ENCODE data around the gene COL11A2. TPM values are rescaled to one million over a fixed set of nuclear protein-coding genes. Genes with fewer than 3 reads are reported as not detected.

COL11A2 gene
- total and polyA plus RNA-seq, 2 experiments from 2014 or later = 1.6 to 2.7 TPM

DNA sequence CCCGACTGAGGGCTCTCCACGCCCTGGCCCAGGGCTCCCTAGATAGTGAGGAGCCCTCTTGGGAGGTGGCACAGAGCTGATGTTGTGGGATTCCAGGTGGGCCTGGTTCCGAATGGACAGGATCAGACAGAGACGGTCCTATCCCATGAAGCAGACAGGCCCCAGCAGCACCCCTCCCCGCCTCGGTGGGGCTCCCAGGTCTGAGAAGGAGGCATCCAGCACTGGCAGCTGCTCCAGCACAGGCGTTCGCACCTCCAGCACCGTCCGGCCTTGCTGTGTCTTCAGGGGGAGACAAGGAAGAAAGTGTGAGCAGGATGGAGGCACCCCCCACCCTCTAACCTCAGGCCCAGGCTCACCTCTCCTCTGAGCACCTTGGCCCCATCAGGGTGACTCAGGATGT lies 28.7 kb downstream of the COL11A2 start:
- Mint-ChIP-seq H3K4me1 (peaks cover 18% of the 10 kb centered on the region), H3K27ac (no peak overlapping the region), H3K9me3 (no peaks in the 10 kb centered on the region), H3K36me3 (ENCODE audit: low read depth) (no peaks in the 10 kb centered on the region), H3K4me3 (no peak overlapping the region), H3K27me3 (ENCODE audit: insufficient read depth, low read depth, poor library complexity) (peaks cover 22% of the 10 kb centered on the region)
- Histone ChIP-seq H3K9me2 (ENCODE audit: insufficient read depth) (no peaks in the 10 kb centered on the region), H3K79me2 (replicated peaks; ENCODE audit: insufficient read depth) (no peaks in the 10 kb centered on the region), H3K4me2 (no peak overlapping the region), H3K27ac (ENCODE audit: low read depth) (no peak overlapping the region), H3K4me1 (ENCODE audit: insufficient read depth) (peaks cover 12% of the 10 kb centered on the region), H2AFZ (no peak overlapping the region), H4K20me1 (replicated peaks; ENCODE audit: insufficient read depth) (no peaks in the 10 kb centered on the region), H3K36me3 (ENCODE audit: insufficient read depth) (no peaks in the 10 kb centered on the region), H3F3A (replicated peaks; ENCODE audit: low read depth) (0 out of 2 replicates have a peak, but pooled peaks cover 3% of the 10 kb centered on the region), H3K4me3 (no peak overlapping the region), H3K27me3 (ENCODE audit: insufficient read depth) (peaks cover 15% of the 10 kb centered on the region)
- no peak for ATAC-seq
- DNase-seq (ENCODE audit: low spot score) = no peak
- TF ChIP-seq ZNF114 (CRISPR knock-in tag; IDR thresholded peaks at IDR 0.05) = no peak
- TF ChIP-seq, protein P1, sequence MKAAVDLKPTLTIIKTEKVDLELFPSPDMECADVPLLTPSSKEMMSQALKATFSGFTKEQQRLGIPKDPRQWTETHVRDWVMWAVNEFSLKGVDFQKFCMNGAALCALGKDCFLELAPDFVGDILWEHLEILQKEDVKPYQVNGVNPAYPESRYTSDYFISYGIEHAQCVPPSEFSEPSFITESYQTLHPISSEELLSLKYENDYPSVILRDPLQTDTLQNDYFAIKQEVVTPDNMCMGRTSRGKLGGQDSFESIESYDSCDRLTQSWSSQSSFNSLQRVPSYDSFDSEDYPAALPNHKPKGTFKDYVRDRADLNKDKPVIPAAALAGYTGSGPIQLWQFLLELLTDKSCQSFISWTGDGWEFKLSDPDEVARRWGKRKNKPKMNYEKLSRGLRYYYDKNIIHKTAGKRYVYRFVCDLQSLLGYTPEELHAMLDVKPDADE (IDR thresholded peaks at IDR 0.05) = no peak
- TF ChIP-seq JUNB (IDR thresholded peaks at IDR 0.05; ENCODE audit: unreplicated experiment) = no peak
- TF ChIP-seq EZH2phosphoT487 (IDR thresholded peaks at IDR 0.05; ENCODE audit: unreplicated experiment) = no peak
- no peak for TF ChIP-seq POLR2AphosphoS5 (IDR thresholded peaks at IDR 0.05; ENCODE audit: low read depth)
- TF ChIP-seq CREB1 (CRISPR knock-in tag; IDR thresholded peaks at IDR 0.05; ENCODE audit: low read depth) = no peak
- no peak for TF ChIP-seq ZNF331 (CRISPR knock-in tag; IDR thresholded peaks at IDR 0.05; ENCODE audit: low read depth)
- no peak for TF ChIP-seq CTCF (conservative IDR thresholded peaks at IDR 0.05; ENCODE audit: low read depth in 2 of 2)
- TF ChIP-seq NANOG (IDR thresholded peaks at IDR 0.05; ENCODE audit: borderline replicate concordance) = no peak
- TF ChIP-seq, protein P2, sequence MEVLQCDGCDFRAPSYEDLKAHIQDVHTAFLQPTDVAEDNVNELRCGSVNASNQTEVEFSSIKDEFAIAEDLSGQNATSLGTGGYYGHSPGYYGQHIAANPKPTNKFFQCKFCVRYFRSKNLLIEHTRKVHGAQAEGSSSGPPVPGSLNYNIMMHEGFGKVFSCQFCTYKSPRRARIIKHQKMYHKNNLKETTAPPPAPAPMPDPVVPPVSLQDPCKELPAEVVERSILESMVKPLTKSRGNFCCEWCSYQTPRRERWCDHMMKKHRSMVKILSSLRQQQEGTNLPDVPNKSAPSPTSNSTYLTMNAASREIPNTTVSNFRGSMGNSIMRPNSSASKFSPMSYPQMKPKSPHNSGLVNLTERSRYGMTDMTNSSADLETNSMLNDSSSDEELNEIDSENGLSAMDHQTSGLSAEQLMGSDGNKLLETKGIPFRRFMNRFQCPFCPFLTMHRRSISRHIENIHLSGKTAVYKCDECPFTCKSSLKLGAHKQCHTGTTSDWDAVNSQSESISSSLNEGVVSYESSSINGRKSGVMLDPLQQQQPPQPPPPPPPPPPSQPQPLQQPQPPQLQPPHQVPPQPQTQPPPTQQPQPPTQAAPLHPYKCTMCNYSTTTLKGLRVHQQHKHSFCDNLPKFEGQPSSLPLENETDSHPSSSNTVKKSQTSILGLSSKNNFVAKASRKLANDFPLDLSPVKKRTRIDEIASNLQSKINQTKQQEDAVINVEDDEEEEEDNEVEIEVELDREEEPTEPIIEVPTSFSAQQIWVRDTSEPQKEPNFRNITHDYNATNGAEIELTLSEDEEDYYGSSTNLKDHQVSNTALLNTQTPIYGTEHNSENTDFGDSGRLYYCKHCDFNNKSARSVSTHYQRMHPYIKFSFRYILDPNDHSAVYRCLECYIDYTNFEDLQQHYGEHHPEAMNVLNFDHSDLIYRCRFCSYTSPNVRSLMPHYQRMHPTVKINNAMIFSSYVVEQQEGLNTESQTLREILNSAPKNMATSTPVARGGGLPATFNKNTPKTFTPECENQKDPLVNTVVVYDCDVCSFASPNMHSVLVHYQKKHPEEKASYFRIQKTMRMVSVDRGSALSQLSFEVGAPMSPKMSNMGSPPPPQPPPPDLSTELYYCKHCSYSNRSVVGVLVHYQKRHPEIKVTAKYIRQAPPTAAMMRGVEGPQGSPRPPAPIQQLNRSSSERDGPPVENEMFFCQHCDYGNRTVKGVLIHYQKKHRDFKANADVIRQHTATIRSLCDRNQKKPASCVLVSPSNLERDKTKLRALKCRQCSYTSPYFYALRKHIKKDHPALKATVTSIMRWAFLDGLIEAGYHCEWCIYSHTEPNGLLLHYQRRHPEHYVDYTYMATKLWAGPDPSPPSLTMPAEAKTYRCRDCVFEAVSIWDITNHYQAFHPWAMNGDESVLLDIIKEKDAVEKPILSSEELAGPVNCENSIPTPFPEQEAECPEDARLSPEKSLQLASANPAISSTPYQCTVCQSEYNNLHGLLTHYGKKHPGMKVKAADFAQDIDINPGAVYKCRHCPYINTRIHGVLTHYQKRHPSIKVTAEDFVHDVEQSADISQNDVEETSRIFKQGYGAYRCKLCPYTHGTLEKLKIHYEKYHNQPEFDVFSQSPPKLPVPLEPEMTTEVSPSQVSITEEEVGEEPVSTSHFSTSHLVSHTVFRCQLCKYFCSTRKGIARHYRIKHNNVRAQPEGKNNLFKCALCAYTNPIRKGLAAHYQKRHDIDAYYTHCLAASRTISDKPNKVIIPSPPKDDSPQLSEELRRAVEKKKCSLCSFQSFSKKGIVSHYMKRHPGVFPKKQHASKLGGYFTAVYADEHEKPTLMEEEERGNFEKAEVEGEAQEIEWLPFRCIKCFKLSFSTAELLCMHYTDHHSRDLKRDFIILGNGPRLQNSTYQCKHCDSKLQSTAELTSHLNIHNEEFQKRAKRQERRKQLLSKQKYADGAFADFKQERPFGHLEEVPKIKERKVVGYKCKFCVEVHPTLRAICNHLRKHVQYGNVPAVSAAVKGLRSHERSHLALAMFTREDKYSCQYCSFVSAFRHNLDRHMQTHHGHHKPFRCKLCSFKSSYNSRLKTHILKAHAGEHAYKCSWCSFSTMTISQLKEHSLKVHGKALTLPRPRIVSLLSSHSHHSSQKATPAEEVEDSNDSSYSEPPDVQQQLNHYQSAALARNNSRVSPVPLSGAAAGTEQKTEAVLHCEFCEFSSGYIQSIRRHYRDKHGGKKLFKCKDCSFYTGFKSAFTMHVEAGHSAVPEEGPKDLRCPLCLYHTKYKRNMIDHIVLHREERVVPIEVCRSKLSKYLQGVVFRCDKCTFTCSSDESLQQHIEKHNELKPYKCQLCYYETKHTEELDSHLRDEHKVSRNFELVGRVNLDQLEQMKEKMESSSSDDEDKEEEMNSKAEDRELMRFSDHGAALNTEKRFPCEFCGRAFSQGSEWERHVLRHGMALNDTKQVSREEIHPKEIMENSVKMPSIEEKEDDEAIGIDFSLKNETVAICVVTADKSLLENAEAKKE (CRISPR knock-in tag; IDR thresholded peaks at IDR 0.05) = no peak
- no peak for TF ChIP-seq REST (IDR thresholded peaks at IDR 0.05; ENCODE audit: unreplicated experiment)

Data from GM23338 (cell line).